Neuronal stem cell (in vitro differentiated cells): ENCODE results near the gene C11orf21.

ENCODE experiments used
- DNase-seq: peaks from one replicate; pipeline ENCODE4 v3.0.0-alpha.2; 2013; ENCODE audit warnings: low spot score
- H2AFZ ChIP-seq: one replicate; pipeline ENCODE4 v1.6.1; 2013; ENCODE audit warnings: mild to moderate bottlenecking, low read length, inconsistent platforms
- H2AK5ac ChIP-seq: 2 replicates; pipeline ENCODE4 v1.6.1; 2013; ENCODE audit warnings: low read depth, mild to moderate bottlenecking, inconsistent platforms, low read length, moderate library complexity, mixed read lengths
- H2BK120ac ChIP-seq: 2 replicates; pipeline ENCODE4 v1.6.1; 2013; ENCODE audit warnings: low read depth, mild to moderate bottlenecking, inconsistent platforms, low read length, moderate library complexity, mixed read lengths
- H2BK12ac ChIP-seq: one replicate; pipeline ENCODE4 v1.6.1; 2013; ENCODE audit warnings: low read length, inconsistent platforms
- H2BK15ac ChIP-seq: 2 replicates; pipeline ENCODE4 v1.6.1; 2013; ENCODE audit warnings: mild to moderate bottlenecking, low read length, inconsistent platforms, mixed read lengths
- H2BK5ac ChIP-seq: one replicate; pipeline ENCODE4 v1.6.1; 2013; ENCODE audit warnings: inconsistent platforms, mild to moderate bottlenecking, low read length, moderate library complexity
- H3K14ac ChIP-seq: one replicate; pipeline ENCODE4 v1.6.1; 2013; ENCODE audit warnings: low read length, inconsistent platforms
- H3K18ac ChIP-seq: 2 replicates; pipeline ENCODE4 v1.6.1; 2013; ENCODE audit warnings: low read length, inconsistent platforms
- H3K23ac ChIP-seq: 2 replicates; pipeline ENCODE4 v1.6.1; 2013; ENCODE audit warnings: low read depth, mild to moderate bottlenecking, mixed read lengths, low read length, inconsistent platforms; ENCODE audit not compliant: poor library complexity
- H3K27ac ChIP-seq: replicated peaks from 3 replicates; pipeline ENCODE4 v1.5.1; 2013; ENCODE audit warnings: low read length, inconsistent platforms
- H3K27me3 ChIP-seq, 3 experiments: 2 replicates each; pipeline ENCODE4 v1.6.1; 2013; ENCODE audit warnings: low read length in 3 of 3, mild to moderate bottlenecking in 2 of 3, inconsistent platforms in 1 of 3, low read depth in 1 of 3, mixed read lengths in 1 of 3, moderate library complexity in 1 of 3; ENCODE audit not compliant: control insufficient read depth in 3 of 3, insufficient read depth in 3 of 3
- H3K36me3 ChIP-seq, 2 donors: replicated peaks in 1 of 2; 2 replicates each; pipeline ENCODE4 v1.6.1; 2013; ENCODE audit warnings: low read length in 2 of 2; ENCODE audit not compliant: control insufficient read depth in 2 of 2, insufficient read depth in 2 of 2
- H3K4ac ChIP-seq: 2 replicates; pipeline ENCODE4 v1.6.1; 2013; ENCODE audit warnings: inconsistent platforms, mild to moderate bottlenecking, low read length, moderate library complexity
- H3K4me1 ChIP-seq, 2 donors: 1 replicate in 1 of 2; 2 replicates in 1 of 2; pipeline ENCODE4 v1.6.1; 2013; ENCODE audit warnings: low read length in 2 of 2, low read depth in 1 of 2; ENCODE audit not compliant: control insufficient read depth in 2 of 2, insufficient read depth in 1 of 2
- H3K4me2 ChIP-seq: one replicate; pipeline ENCODE4 v1.6.1; 2013; ENCODE audit warnings: mild to moderate bottlenecking, low read length, inconsistent platforms; ENCODE audit not compliant: insufficient read depth, poor library complexity, severe bottlenecking
- H3K4me3 ChIP-seq, 2 donors: 2 replicates each; pipeline ENCODE4 v1.5.1; 2013; ENCODE audit warnings: low read length in 2 of 2, mild to moderate bottlenecking in 2 of 2, inconsistent platforms in 1 of 2, moderate library complexity in 1 of 2
- H3K79me1 ChIP-seq: one replicate; pipeline ENCODE4 v1.6.1; 2013; ENCODE audit warnings: low read depth, mild to moderate bottlenecking, inconsistent platforms, low read length, moderate library complexity
- H3K9ac ChIP-seq: one replicate; pipeline ENCODE4 v1.6.1; 2013; ENCODE audit warnings: mild to moderate bottlenecking, low read depth, low read length, inconsistent platforms; ENCODE audit not compliant: poor library complexity
- H3K9me3 ChIP-seq, 2 donors: replicated peaks in 1 of 2; 2 replicates each; pipeline versions ENCODE3 to v1.6.1; 2013; ENCODE audit warnings: low read length in 2 of 2, mild to moderate bottlenecking in 2 of 2, inconsistent platforms in 1 of 2, low read depth in 1 of 2, mixed read lengths in 1 of 2, moderate library complexity in 1 of 2; ENCODE audit not compliant: control insufficient read depth in 2 of 2, insufficient read depth in 1 of 2
- H4K8ac ChIP-seq: one replicate; pipeline ENCODE4 v1.6.1; 2013; ENCODE audit warnings: low read depth, mild to moderate bottlenecking, inconsistent platforms, low read length, moderate library complexity
- H4K91ac ChIP-seq: one replicate; pipeline ENCODE4 v1.6.1; 2013; ENCODE audit warnings: low read length, low read depth, mild to moderate bottlenecking, inconsistent platforms; ENCODE audit not compliant: poor library complexity
- WGBS, 2 donors: extraction: QIAGEN DNeasy Blood & Tissue Kit; methylation state at CpG; one replicate each; pipeline ENCODE4 v1.1.7; 2013; ENCODE audit warnings: missing lambda C conversion rate in 2 of 2, mixed read lengths in 1 of 2; ENCODE audit not compliant: insufficient read length in 2 of 2, insufficient replicate concordance in 1 of 2; ENCODE audit errors: extremely low coverage in 2 of 2; 5-methylcytosine and 5-hydroxymethylcytosine counted together

Gene C11orf21

DNA sequence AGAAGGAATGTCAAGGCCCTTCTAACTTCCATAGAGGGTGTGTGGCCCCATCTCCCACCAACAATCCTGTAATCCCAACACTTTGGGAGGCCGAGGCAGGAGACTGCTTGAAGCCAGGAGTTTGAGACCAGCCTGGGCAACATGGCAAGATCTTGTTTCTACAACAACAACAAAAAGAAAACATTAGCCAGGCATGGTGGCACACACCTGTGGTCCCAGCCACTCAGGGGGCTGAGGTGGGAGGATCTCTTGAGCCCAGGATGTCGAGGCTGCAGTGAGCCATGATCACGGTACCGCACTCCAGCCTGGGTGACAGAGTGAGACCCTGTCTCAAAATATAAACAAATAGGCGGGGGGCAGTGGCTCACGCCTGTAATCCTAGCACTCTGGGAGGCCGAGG, 17.0 kb upstream of the C11orf21 start:
- no peak overlapping the region for H3K4me3 ChIP-seq
- no peak overlapping the region for H2AK5ac ChIP-seq
- no peak overlapping the region for H3K27ac ChIP-seq
- H2BK5ac ChIP-seq: no peak overlapping the region
- no peak overlapping the region for H4K91ac ChIP-seq
- no peak for DNase-seq
- no peak overlapping the region for H3K4me2 ChIP-seq
- no peak overlapping the region for H2BK12ac ChIP-seq
- peaks cover 2% of the 10 kb centered on the region for H3K79me1 ChIP-seq
- H2BK15ac ChIP-seq: no peak overlapping the region
- no peak overlapping the region for H3K14ac ChIP-seq
- H3K4me1 ChIP-seq: no peaks in the 10 kb centered on the region
- H2AFZ ChIP-seq: no peak overlapping the region
- no peak overlapping the region for H3K23ac ChIP-seq
- H3K36me3 ChIP-seq: no peaks in the 10 kb centered on the region
- H2BK120ac ChIP-seq: no peak overlapping the region
- no peak overlapping the region for H3K18ac ChIP-seq
- H3K27me3 ChIP-seq: peaks cover 0 to 7% (median 0%) of the 10 kb centered on the region in 3 experiments
- no CpG with 5 or more reads among the region's 7 CpGs for WGBS, 2 donors
- H3K4ac ChIP-seq: no peak overlapping the region
- H4K8ac ChIP-seq: no peak overlapping the region
- peaks cover 0 to 1% of the 10 kb centered on the region in 2 donors for H3K9me3 ChIP-seq
- no peak overlapping the region for H3K9ac ChIP-seq

DNA sequence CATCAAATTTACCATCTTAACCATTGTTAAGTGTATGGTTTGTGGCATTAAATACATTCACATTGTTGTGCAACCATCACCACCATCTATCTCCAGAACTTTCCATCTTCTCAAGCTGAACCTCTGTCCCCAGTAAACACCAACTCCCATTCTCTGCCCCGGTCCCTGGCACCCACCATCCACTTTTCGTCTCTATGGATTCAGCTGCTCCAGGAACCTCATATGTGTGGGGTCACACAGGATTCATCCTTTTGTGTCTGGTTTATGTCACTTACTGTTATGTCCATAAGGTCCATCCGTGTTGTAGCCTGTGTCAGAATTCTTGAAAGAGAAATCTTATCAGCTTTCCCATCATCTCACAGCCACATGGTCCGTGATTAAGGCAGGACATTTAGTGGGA, 16.4 kb upstream of the C11orf21 start:
- Histone ChIP-seq H3K36me3 (no peaks in the 10 kb centered on the region), H4K8ac (no peak overlapping the region), H3K14ac (no peak overlapping the region), H3K9me3 (peaks cover 0 to 1% of the 10 kb centered on the region in 2 donors), H3K23ac (no peak overlapping the region), H2BK5ac (no peak overlapping the region), H3K27ac (no peak overlapping the region), H2AFZ (no peak overlapping the region), H3K4me3 (no peak overlapping the region), H3K4me1 (no peaks in the 10 kb centered on the region), H2BK15ac (no peak overlapping the region), H3K9ac (no peak overlapping the region), H4K91ac (no peak overlapping the region), H3K4ac (no peak overlapping the region), H2AK5ac (no peak overlapping the region), H3K79me1 (peaks cover 2% of the 10 kb centered on the region), H2BK120ac (no peak overlapping the region), H3K4me2 (no peak overlapping the region), H2BK12ac (no peak overlapping the region), H3K27me3 (peaks cover 0 to 7% (median 0%) of the 10 kb centered on the region in 3 experiments), H3K18ac (no peak overlapping the region)
- DNase-seq: no peak
- no CpG with 5 or more reads among the region's 4 CpGs for WGBS, 2 donors

DNA sequence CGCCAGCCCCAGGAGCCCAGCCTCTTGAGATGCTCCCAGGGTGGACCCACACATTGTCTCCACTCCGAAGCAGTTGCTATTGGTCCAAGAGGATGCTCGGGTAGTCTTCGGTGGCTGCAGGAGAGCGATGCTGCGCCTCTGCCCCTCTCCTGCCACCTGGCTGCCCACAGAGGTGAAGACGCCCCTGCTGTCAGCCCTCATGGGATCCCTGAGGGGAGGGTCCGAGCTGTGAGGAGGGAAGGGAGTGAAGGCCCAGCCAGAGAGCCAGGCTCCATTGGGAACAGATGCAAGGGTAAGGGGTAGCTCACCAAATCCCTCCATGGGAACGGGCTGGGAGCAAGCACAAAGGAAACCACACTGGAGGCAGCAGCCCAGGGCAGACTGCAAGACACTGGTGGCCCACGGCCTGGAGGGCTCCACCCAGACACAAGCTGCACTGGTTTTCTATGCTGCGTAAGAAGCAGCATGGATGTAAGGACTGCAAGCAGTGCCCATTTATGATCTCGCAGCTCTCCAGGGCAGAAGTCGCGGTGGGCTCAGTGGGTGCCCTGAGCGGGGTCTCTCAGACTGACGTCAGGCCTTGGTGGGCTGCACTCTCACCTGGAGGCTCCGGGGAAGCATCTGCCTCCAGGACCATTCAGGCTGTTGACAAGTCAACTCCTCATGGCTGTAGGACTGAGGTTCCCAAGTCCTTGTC, 15.8 kb upstream of the C11orf21 start:
- H2BK12ac ChIP-seq: no peak overlapping the region
- H3K79me1 ChIP-seq: peaks cover 2% of the 10 kb centered on the region
- H3K9ac ChIP-seq: peak overlapping the region; percentile 44
- H2BK5ac ChIP-seq: peak overlapping the region; percentile 87
- no peak overlapping the region for H2AFZ ChIP-seq
- H2BK15ac ChIP-seq: peak overlapping the region; percentile 58
- peak overlapping the region; percentile 55 for H3K23ac ChIP-seq
- H2BK120ac ChIP-seq: peak overlapping the region; percentile 87
- peak overlapping the region; percentile 48 for H3K18ac ChIP-seq
- peak overlapping the region in 1 of 2 donors; percentile 30 for H3K4me3 ChIP-seq
- H2AK5ac ChIP-seq: peak overlapping the region; percentile 70
- peak overlapping the region; percentile 72 for H4K91ac ChIP-seq
- H3K27me3 ChIP-seq: peaks cover 0 to 7% (median 0%) of the 10 kb centered on the region in 3 experiments
- H3K4ac ChIP-seq: no peak overlapping the region
- no peak overlapping the region for H3K27ac ChIP-seq
- peak overlapping the region; percentile 17 for H4K8ac ChIP-seq
- WGBS, 2 donors: no CpG with 5 or more reads among the region's 17 CpGs
- no peak for DNase-seq
- no peak overlapping the region for H3K4me2 ChIP-seq
- peaks cover 0 to under 1% of the 10 kb centered on the region in 2 donors for H3K4me1 ChIP-seq
- H3K9me3 ChIP-seq: peaks cover 0 to 1% of the 10 kb centered on the region in 2 donors
- H3K36me3 ChIP-seq: no peaks in the 10 kb centered on the region
- peak overlapping the region; percentile 71 for H3K14ac ChIP-seq

DNA sequence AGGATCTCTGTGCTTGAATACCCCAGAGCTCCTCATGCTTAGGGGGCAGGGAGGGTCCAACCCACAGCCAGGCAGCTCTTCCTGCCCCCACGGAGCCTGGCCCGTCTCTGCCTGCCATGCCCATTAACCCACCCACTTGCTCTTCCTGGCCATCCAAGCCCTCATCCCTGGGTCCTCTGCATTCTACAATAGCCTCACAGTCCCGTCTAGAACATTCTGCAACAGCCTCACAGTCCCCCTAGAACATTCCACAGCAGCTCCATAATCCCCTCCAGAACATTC, 15.2 kb upstream of the C11orf21 start:
- Histone ChIP-seq H2BK12ac (no peak overlapping the region), H4K8ac (no peak overlapping the region), H3K23ac (no peak overlapping the region), H2AK5ac (peak overlapping the region; percentile 70), H3K4me2 (no peak overlapping the region), H3K4me1 (peaks cover 0 to 6% of the 10 kb centered on the region in 2 donors), H4K91ac (no peak overlapping the region), H2BK120ac (no peak overlapping the region), H2BK15ac (no peak overlapping the region), H2BK5ac (peak overlapping the region; percentile 39), H3K14ac (no peak overlapping the region), H3K36me3 (no peaks in the 10 kb centered on the region), H3K18ac (no peak overlapping the region), H3K9ac (no peak overlapping the region), H3K4me3 (no peak overlapping the region), H2AFZ (no peak overlapping the region), H3K27me3 (peaks cover 0 to 7% (median 0%) of the 10 kb centered on the region in 3 experiments), H3K9me3 (peaks cover 0 to 1% of the 10 kb centered on the region in 2 donors), H3K4ac (no peak overlapping the region), H3K27ac (no peak overlapping the region), H3K79me1 (peaks cover 2% of the 10 kb centered on the region)
- no peak for DNase-seq
- WGBS, 2 donors: no CpG with 5 or more reads among the region's 3 CpGs
